GM12874 (cell line): Measurements from ENCODE around the gene RAB40B.

Experiments
- CTCF ChIP-seq: IDR thresholded peaks from 2 replicates; pipeline ENCODE4 v1.5.1; 2011; ENCODE audit warnings: low read depth, mild to moderate bottlenecking, control low read depth, low read length, moderate library complexity; ENCODE audit not compliant: insufficient read depth

RAB40B gene

GRCh38 chr17:82686366-82687324 is 11.9 kb downstream of the RAB40B start:
- TF ChIP-seq CTCF, result no peak

GRCh38 chr17:82685291-82685690 is 13.2 kb downstream of the RAB40B start:
- TF ChIP-seq CTCF, result no peak

- no peak for TF ChIP-seq CTCF
Measured at GRCh38 chr17:82684228-82684841, 14.2 kb downstream of the RAB40B start.

- no peak for TF ChIP-seq CTCF
Measured at GRCh38 chr17:82683534-82683933, 15.0 kb downstream of the RAB40B start.

GRCh38 chr17:82681547-82681946 is 17.0 kb downstream of the RAB40B start:
- no peak for TF ChIP-seq CTCF

GRCh38 chr17:82679586-82680465 is 18.7 kb downstream of the RAB40B start:
- no peak for TF ChIP-seq CTCF
